DND-41 (cell line): ENCODE results near the gene SFT2D1.

Source experiments
- ATAC-seq: fragments of 200-7000 bp; cut with Tn5 transposase; 3 replicates; pipeline ENCODE4 v1.9.1; 2021; ENCODE audit warnings: low read depth; ENCODE audit not compliant: insufficient read depth
- DNase-seq: peaks from one replicate; pipeline ENCODE4 v3.0.0-alpha.2; 2020
- H2AFZ ChIP-seq: 2 replicates; pipeline ENCODE4 v1.6.0; 2012; ENCODE audit warnings: low read depth, low read length
- H3K27ac ChIP-seq: 2 replicates; pipeline ENCODE4 v1.5.1; 2012; ENCODE audit warnings: low read length, inconsistent platforms
- H3K27me3 ChIP-seq: fragments of 200-600 bp; sonication (generic); 2 replicates; pipeline ENCODE4 v1.6.0; 2012; ENCODE audit warnings: low read length, mild to moderate bottlenecking, inconsistent platforms; ENCODE audit not compliant: insufficient read depth, poor library complexity
- H3K36me3 ChIP-seq: 2 replicates; pipeline ENCODE4 v1.5.1; 2012; ENCODE audit warnings: low read length, inconsistent platforms; ENCODE audit not compliant: insufficient read depth
- H3K4me1 ChIP-seq: 2 replicates; pipeline ENCODE4 v1.5.1; 2012; ENCODE audit warnings: mild to moderate bottlenecking, low read length; ENCODE audit not compliant: insufficient read depth
- H3K4me2 ChIP-seq: 2 replicates; pipeline ENCODE4 v1.6.0; 2012; ENCODE audit warnings: mild to moderate bottlenecking, moderate library complexity, low read length, inconsistent platforms; ENCODE audit not compliant: insufficient read depth
- H3K4me3 ChIP-seq, 2 experiments: fragments of 200-600 bp in 1 of 2; shearing (Covaris generic) in 1 of 2; 2 replicates each; pipeline ENCODE4 v1.5.1; 2012 to 2016; ENCODE audit warnings: inconsistent platforms in 2 of 2, low read length in 2 of 2, mild to moderate bottlenecking in 2 of 2, low read depth in 1 of 2, moderate library complexity in 1 of 2
- H3K79me2 ChIP-seq: 2 replicates; pipeline ENCODE4 v1.6.0; 2012; ENCODE audit warnings: low read length, inconsistent platforms; ENCODE audit not compliant: insufficient read depth
- H3K9ac ChIP-seq: 2 replicates; pipeline ENCODE4 v1.6.0; 2012; ENCODE audit warnings: low read depth, mild to moderate bottlenecking, inconsistent platforms, low read length, moderate library complexity
- H3K9me3 ChIP-seq: 2 replicates; pipeline ENCODE4 v1.5.1; 2012; ENCODE audit warnings: low read length, moderate library complexity, mild to moderate bottlenecking, inconsistent platforms; ENCODE audit not compliant: insufficient read depth, severe bottlenecking
- H4K20me1 ChIP-seq: 2 replicates; pipeline ENCODE4 v1.6.0; 2012; ENCODE audit warnings: low read length; ENCODE audit not compliant: insufficient read depth
- CTCF ChIP-seq: IDR thresholded peaks from 2 replicates; pipeline ENCODE4 v1.5.1; 2012; ENCODE audit warnings: borderline replicate concordance, low read length, moderate library complexity, mild to moderate bottlenecking; ENCODE audit not compliant: poor library complexity, severe bottlenecking; ENCODE audit errors: extremely low read depth
- EZH2 ChIP-seq: IDR thresholded peaks from 3 replicates; pipeline ENCODE4 v1.6.1; 2012; ENCODE audit warnings: borderline replicate concordance, low read depth, mild to moderate bottlenecking, moderate library complexity, low read length, inconsistent platforms; ENCODE audit not compliant: severe bottlenecking

Gene SFT2D1

GRCh38 chr6:166308769-166309589 is 33.4 kb downstream of the SFT2D1 start:
- Histone ChIP-seq H3K36me3 (no peaks in the 10 kb centered on the region), H3K9me3 (no peaks in the 10 kb centered on the region), H3K4me1 (peaks cover 2% of the 10 kb centered on the region; the same call in 1 of the 2 replicates), H3K27me3 (no peaks in the 10 kb centered on the region), H2AFZ (no peak overlapping the region), H3K4me2 (no peak overlapping the region), H3K9ac (no peak overlapping the region), H3K4me3 (no peak overlapping the region), H3K79me2 (no peaks in the 10 kb centered on the region), H4K20me1 (no peaks in the 10 kb centered on the region), H3K27ac (no peak overlapping the region)
- ATAC-seq (no peak), DNase-seq (no peak)
- TF ChIP-seq EZH2, result no peak
- TF ChIP-seq CTCF, result no peak

GRCh38 chr6:166308033-166308768 is 34.1 kb downstream of the SFT2D1 start, which contains the start of gene PRR18:
TSS of gene PRR18 (minus strand) at chr6:166308392. CDS start at chr6:166308142, 250 bp downstream.
- DNase-seq, result no peak
- TF ChIP-seq EZH2 (no peak), CTCF (no peak)
- Histone ChIP-seq H3K36me3 (no peaks in the 10 kb centered on the region), H3K9ac (no peak within 1 kb of the TSS), H3K9me3 (no peaks in the 10 kb centered on the region), H2AFZ (no peak within 1 kb of the TSS), H3K27me3 (no peaks in the 10 kb centered on the region), H3K4me3 (no peak within 1 kb of the TSS), H4K20me1 (no peaks in the 10 kb centered on the region), H3K79me2 (no peaks in the 10 kb centered on the region), H3K4me2 (no peak within 1 kb of the TSS), H3K27ac (no peak within 1 kb of the TSS), H3K4me1 (no peaks in the 10 kb centered on the region)
- ATAC-seq, result no peak

- Histone ChIP-seq H4K20me1 (no peaks in the 10 kb centered on the region), H2AFZ (no peak overlapping the region), H3K79me2 (no peaks in the 10 kb centered on the region), H3K4me1 (no peaks in the 10 kb centered on the region), H3K4me3 (no peak overlapping the region), H3K27me3 (no peaks in the 10 kb centered on the region), H3K4me2 (no peak overlapping the region), H3K9ac (no peak overlapping the region), H3K36me3 (no peaks in the 10 kb centered on the region), H3K27ac (no peak overlapping the region), H3K9me3 (no peaks in the 10 kb centered on the region)
- TF ChIP-seq CTCF (no peak), EZH2 (no peak)
- no peak for ATAC-seq
- no peak for DNase-seq
Observed at GRCh38 chr6:166307082-166308032, 35.0 kb downstream of the SFT2D1 start.
